Loucy (cell line): ENCODE data around the gene ZKSCAN4.

Experiments
- CTCF ChIP-seq: fragments of 200-600 bp; sonication (generic); conservative IDR thresholded peaks from 2 replicates; pipeline ENCODE4 v1.5.1; 2014; ENCODE audit warnings: mild to moderate bottlenecking, antibody characterized with exemption, low read length
- EZH2phosphoT487 ChIP-seq: fragments of 200-600 bp; IDR thresholded peaks from 2 replicates; pipeline ENCODE4 v1.6.1; 2018; ENCODE audit warnings: antibody characterized with exemption, mild to moderate bottlenecking, moderate library complexity, borderline replicate concordance

- TF ChIP-seq CTCF (no peak), EZH2phosphoT487 (no peak)
Observed at GRCh38 chr6:28269492-28269891, 17.4 kb upstream of the ZKSCAN4 start.
